Measurements from ENCODE around the gene CDH16. TPM values are rescaled to one million over a fixed set of nuclear protein-coding genes. Genes with fewer than 3 reads are reported as not detected.

CDH16 gene
- total RNA-seq, 4 donors from 2014 or later: 0.20 to 2.4 (median 1.8) TPM; not detected in 1

DNA sequence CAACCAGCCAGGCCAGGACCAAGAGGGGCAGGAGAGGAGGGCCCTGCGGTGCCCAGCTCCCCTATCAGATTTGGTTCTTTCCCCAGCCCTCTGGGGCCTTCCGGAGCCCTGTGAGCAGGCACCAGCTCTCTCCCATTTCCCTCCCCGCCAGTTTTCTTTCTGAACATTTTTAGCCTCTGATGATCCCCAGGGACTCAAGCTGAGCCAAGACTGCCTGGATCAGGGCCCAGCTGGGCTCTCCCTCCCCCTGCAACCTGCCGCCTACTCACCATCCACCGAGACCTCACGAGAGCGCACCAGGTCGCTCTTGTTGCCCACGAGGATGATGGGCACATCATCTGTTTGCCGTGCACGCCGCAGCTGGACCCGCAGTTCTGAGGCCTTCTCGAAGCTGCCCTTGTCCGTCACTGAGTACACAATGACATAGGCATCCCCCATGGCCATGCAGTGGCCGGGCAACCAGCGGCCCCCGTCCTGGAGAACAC, 4.6 kb upstream of the CDH16 start:
- Histone ChIP-seq H3K9me3 (no peaks in the 10 kb centered on the region), H3K27ac (peak overlapping the region; percentile 59 to 84 (median 76)), H3K36me3 (no peaks in the 10 kb centered on the region), H3K27me3 (peaks cover 16% of the 10 kb centered on the region), H3K4me3 (peak overlapping the region in 1 of 4 donors; percentile 48), H3K4me1 (peaks cover 4 to 46% (median 32%) of the 10 kb centered on the region in 4 donors)
- WGBS, 2 donors (ENCODE audit: low coverage in 1 of 2): 33 to 58% methylated on average over 1 to 18 of the region's 18 CpGs
- TF ChIP-seq POLR2AphosphoS5 (IDR thresholded peaks at IDR 0.05) (peak in 2 of 3 donors; percentile 17 to 32), CTCF (IDR thresholded peaks at IDR 0.05) (no peak)
- DNase-seq: no peak
- in situ Hi-C loops (cut with MboI; ENCODE audit: low pct_ligation_motif_present in 1 of 4, low pct_unique_long_range_greater_than_20kb in 1 of 4, low sequenced_read_pairs in 3 of 4): no loop called here
- intact Hi-C loops (cut with DNase I; ENCODE audit: low total_unique reads): no loop called here

DNA sequence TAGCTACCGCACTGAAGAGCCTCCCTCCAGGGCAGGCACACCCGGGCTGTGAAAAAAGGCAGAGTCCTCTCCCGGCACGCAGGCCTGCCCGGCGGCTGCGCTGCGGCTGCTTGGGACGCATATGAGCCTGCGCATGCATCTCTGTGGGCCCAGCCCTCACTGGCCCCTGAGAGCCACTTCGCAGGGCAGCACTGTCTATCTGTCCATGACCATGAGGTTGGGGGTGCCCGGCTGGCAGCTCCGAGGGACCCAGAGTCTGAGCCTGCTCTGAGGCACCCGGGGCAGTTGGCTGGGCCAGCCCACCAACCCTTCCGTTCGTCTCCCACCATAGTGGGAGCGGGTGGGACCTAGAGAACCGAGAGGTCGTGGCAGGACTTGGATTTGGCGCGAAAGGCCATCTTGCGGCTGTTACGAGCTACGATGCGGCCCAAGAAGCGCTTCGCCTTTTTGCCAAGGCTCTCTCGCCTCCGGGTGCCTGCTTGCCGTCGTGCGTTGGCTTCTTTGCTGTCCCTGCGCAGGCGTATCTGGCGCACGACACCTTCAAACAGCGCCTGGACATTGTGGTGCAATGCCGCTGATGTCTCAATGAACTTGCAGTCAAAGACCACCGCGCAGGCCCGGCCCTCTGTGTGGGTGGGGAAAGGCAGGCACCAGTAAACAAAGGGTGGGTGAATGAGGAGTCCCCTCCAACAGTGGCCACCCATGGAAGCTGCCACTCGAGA, 3.2 kb upstream of the CDH16 start:
- peaks cover 4 to 46% (median 32%) of the 10 kb centered on the region in 4 donors for H3K4me1 ChIP-seq
- WGBS, 2 donors (ENCODE audit: low coverage in 1 of 2): 60 to 75% methylated on average over 2 to 42 of the region's 42 CpGs
- H3K27me3 ChIP-seq: peaks cover 16% of the 10 kb centered on the region
- in situ Hi-C loops (cut with MboI; ENCODE audit: low pct_ligation_motif_present in 1 of 4, low pct_unique_long_range_greater_than_20kb in 1 of 4, low sequenced_read_pairs in 3 of 4): no loop called here
- no peak for DNase-seq
- H3K36me3 ChIP-seq: no peaks in the 10 kb centered on the region
- peak overlapping the region in 1 of 4 donors; percentile 84 for H3K27ac ChIP-seq
- no peaks in the 10 kb centered on the region for H3K9me3 ChIP-seq
- intact Hi-C loops (cut with DNase I; ENCODE audit: low total_unique reads): no loop called here
- TF ChIP-seq EP300 (IDR thresholded peaks at IDR 0.05; ENCODE audit: low read depth) (no peak), POLR2A (IDR thresholded peaks at IDR 0.05) (no peak), POLR2AphosphoS5 (IDR thresholded peaks at IDR 0.05) (no peak), CTCF (IDR thresholded peaks at IDR 0.05) (no peak)
- no peak overlapping the region for H3K4me3 ChIP-seq

- in situ Hi-C loops (cut with MboI; ENCODE audit: low pct_ligation_motif_present in 1 of 4, low pct_unique_long_range_greater_than_20kb in 1 of 4, low sequenced_read_pairs in 3 of 4) (no loop called here), intact Hi-C loops (cut with DNase I; ENCODE audit: low total_unique reads) (no loop called here)
- TF ChIP-seq POLR2AphosphoS5 (IDR thresholded peaks at IDR 0.05): no peak
- no peak for TF ChIP-seq EP300 (IDR thresholded peaks at IDR 0.05; ENCODE audit: low read depth)
- TF ChIP-seq CTCF (IDR thresholded peaks at IDR 0.05): no peak
- TF ChIP-seq POLR2A (IDR thresholded peaks at IDR 0.05): no peak
- Histone ChIP-seq H3K27ac (peak overlapping the region in 1 of 4 donors; percentile 84), H3K4me3 (no peak overlapping the region), H3K36me3 (no peaks in the 10 kb centered on the region), H3K27me3 (peaks cover 16% of the 10 kb centered on the region), H3K9me3 (no peaks in the 10 kb centered on the region), H3K4me1 (peaks cover 4 to 40% (median 32%) of the 10 kb centered on the region in 4 donors)
- DNase-seq: no peak
- 50 to 72% methylated on average over 2 to 9 of the region's 9 CpGs for WGBS, 2 donors (ENCODE audit: low coverage in 1 of 2)
Measured at GRCh38 chr16:66920924-66921680, 2.4 kb upstream of the CDH16 start.

- Histone ChIP-seq H3K36me3 (no peaks in the 10 kb centered on the region), H3K27me3 (peaks cover 12% of the 10 kb centered on the region), H3K4me1 (peaks cover 4 to 36% (median 27%) of the 10 kb centered on the region in 4 donors), H3K27ac (no peak overlapping the region), H3K4me3 (no peak overlapping the region), H3K9me3 (no peaks in the 10 kb centered on the region)
- in situ Hi-C loops (cut with MboI; ENCODE audit: low pct_ligation_motif_present in 1 of 4, low pct_unique_long_range_greater_than_20kb in 1 of 4, low sequenced_read_pairs in 3 of 4): no loop called here
- no peak for DNase-seq
- intact Hi-C loops (cut with DNase I; ENCODE audit: low total_unique reads): no loop called here
- 60% methylated on average over 2 of the region's 2 CpGs; no CpG with 5 or more reads in 1 of the 2 donors for WGBS, 2 donors (ENCODE audit: low coverage in 1 of 2)
- TF ChIP-seq POLR2AphosphoS5 (IDR thresholded peaks at IDR 0.05) (no peak), CTCF (IDR thresholded peaks at IDR 0.05) (no peak), POLR2A (IDR thresholded peaks at IDR 0.05) (no peak), EP300 (IDR thresholded peaks at IDR 0.05; ENCODE audit: low read depth) (no peak)
Measured at GRCh38 chr16:66920299-66920590, 1.6 kb upstream of the CDH16 start.
